ENCODE results near the gene HMGXB4.

Gene HMGXB4

GRCh38 chr22:35253946-35254345 is 3.3 kb upstream of the HMGXB4 start:
- Histone ChIP-seq H3K36me3 (ENCODE audit: control insufficient read depth in 1 of 2, insufficient read depth in 2 of 2, low read length in 2 of 2) (no peaks in the 10 kb centered on the region), H2BK12ac (ENCODE audit: low read length) (no peak overlapping the region), H3K4me3 (ENCODE audit: low read depth, low read length) (no peak overlapping the region), H3K27me3 (ENCODE audit: insufficient read depth, low read length) (no peaks in the 10 kb centered on the region), H2BK120ac (ENCODE audit: insufficient read depth, low read length, poor library complexity) (no peak overlapping the region), H3K79me1 (ENCODE audit: low read length) (peaks cover 9% of the 10 kb centered on the region), H2AFZ (ENCODE audit: insufficient read depth, low read length, poor library complexity) (no peak overlapping the region), H3K79me2 (ENCODE audit: control insufficient read depth, insufficient read depth, low read length, poor library complexity) (peaks cover 9% of the 10 kb centered on the region), H3K14ac (ENCODE audit: low read length) (no peak overlapping the region), H2BK5ac (ENCODE audit: low read depth, low read length, poor library complexity) (no peak overlapping the region), H3K4me1 (ENCODE audit: control insufficient read depth in 1 of 2, insufficient read depth in 2 of 2, low read length in 2 of 2) (peaks cover 4 to 6% of the 10 kb centered on the region in 2 experiments), H3K9me3 (ENCODE audit: insufficient read depth, low read depth, low read length) (no peaks in the 10 kb centered on the region), H4K12ac (ENCODE audit: low read depth, low read length) (no peak overlapping the region), H2AK5ac (ENCODE audit: low read length) (no peak overlapping the region), H4K91ac (ENCODE audit: low read depth, low read length) (no peak overlapping the region), H4K8ac (ENCODE audit: low read depth, low read length) (no peak overlapping the region), H3K27ac (ENCODE audit: low read depth, low read length) (no peak overlapping the region), H3K23ac (ENCODE audit: low read length) (no peak overlapping the region), H3K4ac (ENCODE audit: low read depth, low read length) (no peak overlapping the region), H3K18ac (ENCODE audit: low read length) (no peak overlapping the region), H3K4me2 (ENCODE audit: low read length) (no peak overlapping the region), H3K9ac (ENCODE audit: low read length) (no peak overlapping the region)
- WGBS (ENCODE audit: extremely low coverage, insufficient coverage, insufficient read length): no CpG with 5 or more reads among the region's 2 CpGs
- no peak for DNase-seq

GRCh38 chr22:35257002-35257320 is 332 bp upstream of the HMGXB4 start:
- peak overlapping the region; percentile 89 for H3K4me2 ChIP-seq (ENCODE audit: low read length)
- peaks cover 4 to 6% of the 10 kb centered on the region in 2 experiments for H3K4me1 ChIP-seq (ENCODE audit: control insufficient read depth in 1 of 2, insufficient read depth in 2 of 2, low read length in 2 of 2)
- H2BK120ac ChIP-seq (ENCODE audit: insufficient read depth, low read length, poor library complexity): no peak overlapping the region
- H3K9ac ChIP-seq (ENCODE audit: low read length): no peak overlapping the region
- H4K91ac ChIP-seq (ENCODE audit: low read depth, low read length): peak overlapping the region; percentile 21
- H3K4me3 ChIP-seq (ENCODE audit: low read depth, low read length): no peak overlapping the region
- H3K27ac ChIP-seq (ENCODE audit: low read depth, low read length): no peak overlapping the region
- no peaks in the 10 kb centered on the region for H3K9me3 ChIP-seq (ENCODE audit: insufficient read depth, low read depth, low read length)
- H3K79me1 ChIP-seq (ENCODE audit: low read length): peaks cover 9% of the 10 kb centered on the region
- H2AFZ ChIP-seq (ENCODE audit: insufficient read depth, low read length, poor library complexity): peak overlapping the region; percentile 92
- peak overlapping the region; percentile 99 for H4K8ac ChIP-seq (ENCODE audit: low read depth, low read length)
- peak overlapping the region; percentile 60 for H3K14ac ChIP-seq (ENCODE audit: low read length)
- no peak overlapping the region for H3K4ac ChIP-seq (ENCODE audit: low read depth, low read length)
- H4K12ac ChIP-seq (ENCODE audit: low read depth, low read length): no peak overlapping the region
- no peak overlapping the region for H2BK12ac ChIP-seq (ENCODE audit: low read length)
- H3K18ac ChIP-seq (ENCODE audit: low read length): no peak overlapping the region
- no peak overlapping the region for H3K23ac ChIP-seq (ENCODE audit: low read length)
- peaks cover 9% of the 10 kb centered on the region for H3K79me2 ChIP-seq (ENCODE audit: control insufficient read depth, insufficient read depth, low read length, poor library complexity)
- H3K36me3 ChIP-seq (ENCODE audit: control insufficient read depth in 1 of 2, insufficient read depth in 2 of 2, low read length in 2 of 2): peaks cover 0 to under 1% of the 10 kb centered on the region in 2 experiments
- no peak overlapping the region for H2AK5ac ChIP-seq (ENCODE audit: low read length)
- WGBS (ENCODE audit: extremely low coverage, insufficient coverage, insufficient read length): no CpG with 5 or more reads among the region's 3 CpGs
- DNase-seq: no peak
- peak overlapping the region; percentile 63 for H2BK5ac ChIP-seq (ENCODE audit: low read depth, low read length, poor library complexity)
- H3K27me3 ChIP-seq (ENCODE audit: insufficient read depth, low read length): no peaks in the 10 kb centered on the region

- Histone ChIP-seq H4K12ac (ENCODE audit: low read depth, low read length) (peak overlapping the region; percentile 99), H2AFZ (ENCODE audit: insufficient read depth, low read length, poor library complexity) (peak overlapping the region; percentile 76), H2BK12ac (ENCODE audit: low read length) (no peak overlapping the region), H3K4me3 (ENCODE audit: low read depth, low read length) (peak overlapping the region; percentile 89), H3K18ac (ENCODE audit: low read length) (peak overlapping the region; percentile 51), H3K14ac (ENCODE audit: low read length) (peak overlapping the region; percentile 71), H3K79me1 (ENCODE audit: low read length) (peaks cover 9% of the 10 kb centered on the region), H3K4ac (ENCODE audit: low read depth, low read length) (peak overlapping the region; percentile 68), H2AK5ac (ENCODE audit: low read length) (no peak overlapping the region), H3K79me2 (ENCODE audit: control insufficient read depth, insufficient read depth, low read length, poor library complexity) (peaks cover 9% of the 10 kb centered on the region), H3K27me3 (ENCODE audit: insufficient read depth, low read length) (no peaks in the 10 kb centered on the region), H3K9ac (ENCODE audit: low read length) (peak overlapping the region; percentile 93), H3K27ac (ENCODE audit: low read depth, low read length) (peak overlapping the region; percentile 85), H2BK5ac (ENCODE audit: low read depth, low read length, poor library complexity) (peak overlapping the region; percentile 51), H4K8ac (ENCODE audit: low read depth, low read length) (peak overlapping the region; percentile 99), H4K91ac (ENCODE audit: low read depth, low read length) (peak overlapping the region; percentile 89), H3K23ac (ENCODE audit: low read length) (no peak overlapping the region), H3K4me1 (ENCODE audit: control insufficient read depth in 1 of 2, insufficient read depth in 2 of 2, low read length in 2 of 2) (peaks cover 4 to 6% of the 10 kb centered on the region in 2 experiments), H2BK120ac (ENCODE audit: insufficient read depth, low read length, poor library complexity) (no peak overlapping the region), H3K36me3 (ENCODE audit: control insufficient read depth in 1 of 2, insufficient read depth in 2 of 2, low read length in 2 of 2) (peaks cover 9 to 13% of the 10 kb centered on the region in 2 experiments), H3K4me2 (ENCODE audit: low read length) (peak overlapping the region; percentile 92), H3K9me3 (ENCODE audit: insufficient read depth, low read depth, low read length) (no peaks in the 10 kb centered on the region)
- no CpG with 5 or more reads among the region's 23 CpGs for WGBS (ENCODE audit: extremely low coverage, insufficient coverage, insufficient read length)
- peak in 1 of 2 donors; percentile 7 for DNase-seq
Observed at GRCh38 chr22:35258191-35258988, 1.1 kb downstream of the HMGXB4 start.

GRCh38 chr22:35264986-35265385 is 7.7 kb downstream of the HMGXB4 start:
- Histone ChIP-seq H3K36me3 (ENCODE audit: control insufficient read depth in 1 of 2, insufficient read depth in 2 of 2, low read length in 2 of 2) (peaks cover 31 to 55% of the 10 kb centered on the region in 2 experiments), H2BK12ac (ENCODE audit: low read length) (no peak overlapping the region), H3K23ac (ENCODE audit: low read length) (no peak overlapping the region), H3K4ac (ENCODE audit: low read depth, low read length) (no peak overlapping the region), H2BK5ac (ENCODE audit: low read depth, low read length, poor library complexity) (no peak overlapping the region), H3K9me3 (ENCODE audit: insufficient read depth, low read depth, low read length) (no peaks in the 10 kb centered on the region), H4K91ac (ENCODE audit: low read depth, low read length) (no peak overlapping the region), H4K12ac (ENCODE audit: low read depth, low read length) (no peak overlapping the region), H3K27ac (ENCODE audit: low read depth, low read length) (no peak overlapping the region), H3K4me1 (ENCODE audit: control insufficient read depth in 1 of 2, insufficient read depth in 2 of 2, low read length in 2 of 2) (no peaks in the 10 kb centered on the region), H3K27me3 (ENCODE audit: insufficient read depth, low read length) (no peaks in the 10 kb centered on the region), H4K8ac (ENCODE audit: low read depth, low read length) (no peak overlapping the region), H3K79me2 (ENCODE audit: control insufficient read depth, insufficient read depth, low read length, poor library complexity) (no peaks in the 10 kb centered on the region), H3K4me2 (ENCODE audit: low read length) (no peak overlapping the region), H3K79me1 (ENCODE audit: low read length) (no peaks in the 10 kb centered on the region), H2AK5ac (ENCODE audit: low read length) (no peak overlapping the region), H2AFZ (ENCODE audit: insufficient read depth, low read length, poor library complexity) (no peak overlapping the region), H2BK120ac (ENCODE audit: insufficient read depth, low read length, poor library complexity) (no peak overlapping the region), H3K14ac (ENCODE audit: low read length) (no peak overlapping the region), H3K18ac (ENCODE audit: low read length) (no peak overlapping the region), H3K4me3 (ENCODE audit: low read depth, low read length) (no peak overlapping the region), H3K9ac (ENCODE audit: low read length) (no peak overlapping the region)
- no CpG with 5 or more reads among the region's 7 CpGs for whole genome bisulfite sequencing (ENCODE audit: extremely low coverage, insufficient coverage, insufficient read length)
- DNase-seq: no peak

Data from trophoblast cell (in vitro differentiated cells and primary cell).